ENCODE results near the gene FLOT1. TPM values are rescaled to one million over a fixed set of nuclear protein-coding genes. Genes with fewer than 3 reads are reported as not detected.

The FLOT1 gene
- total RNA-seq, 1 experiment from 2014 or later: 110 TPM

DNA sequence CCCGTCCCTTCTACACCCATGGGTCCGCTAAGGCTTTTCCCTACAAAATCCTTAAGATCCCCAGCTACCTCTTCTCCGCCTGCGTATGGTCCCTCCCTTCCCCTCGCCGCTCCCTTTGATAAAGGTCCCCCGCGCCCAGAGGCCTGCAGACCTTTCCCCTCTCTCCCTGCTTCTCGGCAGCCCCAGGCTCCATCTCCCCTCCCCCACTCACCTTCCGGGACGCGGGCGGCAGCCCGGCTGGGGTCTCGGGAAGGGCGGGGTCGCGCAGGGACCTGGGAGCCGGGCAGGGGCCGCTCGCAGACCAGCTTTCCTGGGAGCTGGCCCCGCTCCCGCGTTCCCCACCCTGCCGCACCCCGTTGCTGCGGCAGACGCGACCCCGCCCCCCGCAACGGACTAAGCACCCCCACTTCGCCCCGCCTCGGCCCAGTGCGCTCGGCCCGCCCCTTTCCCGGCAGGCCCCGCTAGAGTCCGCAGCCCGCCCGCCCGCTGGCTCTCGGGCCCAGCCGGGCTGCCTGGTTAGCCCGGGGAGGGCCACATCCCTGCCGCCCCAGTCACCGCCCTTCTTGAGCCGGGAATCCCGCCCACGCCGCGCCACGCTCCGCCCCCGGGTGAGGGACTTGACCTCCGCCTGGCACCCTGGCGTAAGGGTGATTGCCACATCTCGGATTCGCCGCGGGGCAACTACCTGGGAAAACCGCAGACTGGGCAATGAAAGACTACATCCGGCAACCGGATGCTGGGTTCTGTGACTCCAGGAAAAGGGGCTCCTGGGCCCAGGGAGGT, at the start of gene FLOT1 (continued):
- TF ChIP-seq, protein P1, sequence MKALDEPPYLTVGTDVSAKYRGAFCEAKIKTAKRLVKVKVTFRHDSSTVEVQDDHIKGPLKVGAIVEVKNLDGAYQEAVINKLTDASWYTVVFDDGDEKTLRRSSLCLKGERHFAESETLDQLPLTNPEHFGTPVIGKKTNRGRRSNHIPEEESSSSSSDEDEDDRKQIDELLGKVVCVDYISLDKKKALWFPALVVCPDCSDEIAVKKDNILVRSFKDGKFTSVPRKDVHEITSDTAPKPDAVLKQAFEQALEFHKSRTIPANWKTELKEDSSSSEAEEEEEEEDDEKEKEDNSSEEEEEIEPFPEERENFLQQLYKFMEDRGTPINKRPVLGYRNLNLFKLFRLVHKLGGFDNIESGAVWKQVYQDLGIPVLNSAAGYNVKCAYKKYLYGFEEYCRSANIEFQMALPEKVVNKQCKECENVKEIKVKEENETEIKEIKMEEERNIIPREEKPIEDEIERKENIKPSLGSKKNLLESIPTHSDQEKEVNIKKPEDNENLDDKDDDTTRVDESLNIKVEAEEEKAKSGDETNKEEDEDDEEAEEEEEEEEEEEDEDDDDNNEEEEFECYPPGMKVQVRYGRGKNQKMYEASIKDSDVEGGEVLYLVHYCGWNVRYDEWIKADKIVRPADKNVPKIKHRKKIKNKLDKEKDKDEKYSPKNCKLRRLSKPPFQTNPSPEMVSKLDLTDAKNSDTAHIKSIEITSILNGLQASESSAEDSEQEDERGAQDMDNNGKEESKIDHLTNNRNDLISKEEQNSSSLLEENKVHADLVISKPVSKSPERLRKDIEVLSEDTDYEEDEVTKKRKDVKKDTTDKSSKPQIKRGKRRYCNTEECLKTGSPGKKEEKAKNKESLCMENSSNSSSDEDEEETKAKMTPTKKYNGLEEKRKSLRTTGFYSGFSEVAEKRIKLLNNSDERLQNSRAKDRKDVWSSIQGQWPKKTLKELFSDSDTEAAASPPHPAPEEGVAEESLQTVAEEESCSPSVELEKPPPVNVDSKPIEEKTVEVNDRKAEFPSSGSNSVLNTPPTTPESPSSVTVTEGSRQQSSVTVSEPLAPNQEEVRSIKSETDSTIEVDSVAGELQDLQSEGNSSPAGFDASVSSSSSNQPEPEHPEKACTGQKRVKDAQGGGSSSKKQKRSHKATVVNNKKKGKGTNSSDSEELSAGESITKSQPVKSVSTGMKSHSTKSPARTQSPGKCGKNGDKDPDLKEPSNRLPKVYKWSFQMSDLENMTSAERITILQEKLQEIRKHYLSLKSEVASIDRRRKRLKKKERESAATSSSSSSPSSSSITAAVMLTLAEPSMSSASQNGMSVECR (CRISPR knock-in tag; IDR thresholded peaks at IDR 0.05; ENCODE audit: borderline replicate concordance): peak; percentile 83
- TF ChIP-seq, protein P2, sequence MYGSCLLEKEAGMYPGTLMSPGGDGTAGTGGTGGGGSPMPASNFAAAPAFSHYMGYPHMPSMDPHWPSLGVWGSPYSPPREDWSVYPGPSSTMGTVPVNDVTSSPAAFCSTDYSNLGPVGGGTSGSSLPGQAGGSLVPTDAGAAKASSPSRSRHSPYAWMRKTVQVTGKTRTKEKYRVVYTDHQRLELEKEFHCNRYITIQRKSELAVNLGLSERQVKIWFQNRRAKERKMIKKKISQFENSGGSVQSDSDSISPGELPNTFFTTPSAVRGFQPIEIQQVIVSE (CRISPR knock-in tag; IDR thresholded peaks at IDR 0.05; ENCODE audit: borderline replicate concordance): no peak; the same call in 1 of the 2 replicates
- 0 out of 2 replicates have a peak, but pooled peaks have one; percentile 57 for TF ChIP-seq PRRX2 (CRISPR knock-in tag; IDR thresholded peaks at IDR 0.05)
- no peak; the same call in 1 of the 2 replicates for TF ChIP-seq ZNF263 (CRISPR knock-in tag; IDR thresholded peaks at IDR 0.05; ENCODE audit: low read depth)
- TF ChIP-seq IRF2 (CRISPR knock-in tag; IDR thresholded peaks at IDR 0.05; ENCODE audit: borderline replicate concordance, low read depth): no peak; the same call in 1 of the 2 replicates
- TF ChIP-seq ZNF317 (CRISPR knock-in tag; IDR thresholded peaks at IDR 0.05; ENCODE audit: borderline replicate concordance, low read depth): 0 out of 2 replicates have a peak, but pooled peaks have one; percentile 4
- TF ChIP-seq GTF2I (CRISPR knock-in tag; conservative IDR thresholded peaks at IDR 0.05): no peak
- TF ChIP-seq ZNF396 (CRISPR knock-in tag; IDR thresholded peaks at IDR 0.05; ENCODE audit: borderline replicate concordance): no peak
- TF ChIP-seq MXD4 (CRISPR knock-in tag; IDR thresholded peaks at IDR 0.05; ENCODE audit: borderline replicate concordance): no peak
- TF ChIP-seq, protein P3, sequence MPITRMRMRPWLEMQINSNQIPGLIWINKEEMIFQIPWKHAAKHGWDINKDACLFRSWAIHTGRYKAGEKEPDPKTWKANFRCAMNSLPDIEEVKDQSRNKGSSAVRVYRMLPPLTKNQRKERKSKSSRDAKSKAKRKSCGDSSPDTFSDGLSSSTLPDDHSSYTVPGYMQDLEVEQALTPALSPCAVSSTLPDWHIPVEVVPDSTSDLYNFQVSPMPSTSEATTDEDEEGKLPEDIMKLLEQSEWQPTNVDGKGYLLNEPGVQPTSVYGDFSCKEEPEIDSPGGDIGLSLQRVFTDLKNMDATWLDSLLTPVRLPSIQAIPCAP (CRISPR knock-in tag; IDR thresholded peaks at IDR 0.05): no peak
- TF ChIP-seq, protein P4, sequence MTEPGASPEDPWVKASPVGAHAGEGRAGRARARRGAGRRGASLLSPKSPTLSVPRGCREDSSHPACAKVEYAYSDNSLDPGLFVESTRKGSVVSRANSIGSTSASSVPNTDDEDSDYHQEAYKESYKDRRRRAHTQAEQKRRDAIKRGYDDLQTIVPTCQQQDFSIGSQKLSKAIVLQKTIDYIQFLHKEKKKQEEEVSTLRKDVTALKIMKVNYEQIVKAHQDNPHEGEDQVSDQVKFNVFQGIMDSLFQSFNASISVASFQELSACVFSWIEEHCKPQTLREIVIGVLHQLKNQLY (CRISPR knock-in tag; IDR thresholded peaks at IDR 0.05): no peak
- TF ChIP-seq, protein P5, sequence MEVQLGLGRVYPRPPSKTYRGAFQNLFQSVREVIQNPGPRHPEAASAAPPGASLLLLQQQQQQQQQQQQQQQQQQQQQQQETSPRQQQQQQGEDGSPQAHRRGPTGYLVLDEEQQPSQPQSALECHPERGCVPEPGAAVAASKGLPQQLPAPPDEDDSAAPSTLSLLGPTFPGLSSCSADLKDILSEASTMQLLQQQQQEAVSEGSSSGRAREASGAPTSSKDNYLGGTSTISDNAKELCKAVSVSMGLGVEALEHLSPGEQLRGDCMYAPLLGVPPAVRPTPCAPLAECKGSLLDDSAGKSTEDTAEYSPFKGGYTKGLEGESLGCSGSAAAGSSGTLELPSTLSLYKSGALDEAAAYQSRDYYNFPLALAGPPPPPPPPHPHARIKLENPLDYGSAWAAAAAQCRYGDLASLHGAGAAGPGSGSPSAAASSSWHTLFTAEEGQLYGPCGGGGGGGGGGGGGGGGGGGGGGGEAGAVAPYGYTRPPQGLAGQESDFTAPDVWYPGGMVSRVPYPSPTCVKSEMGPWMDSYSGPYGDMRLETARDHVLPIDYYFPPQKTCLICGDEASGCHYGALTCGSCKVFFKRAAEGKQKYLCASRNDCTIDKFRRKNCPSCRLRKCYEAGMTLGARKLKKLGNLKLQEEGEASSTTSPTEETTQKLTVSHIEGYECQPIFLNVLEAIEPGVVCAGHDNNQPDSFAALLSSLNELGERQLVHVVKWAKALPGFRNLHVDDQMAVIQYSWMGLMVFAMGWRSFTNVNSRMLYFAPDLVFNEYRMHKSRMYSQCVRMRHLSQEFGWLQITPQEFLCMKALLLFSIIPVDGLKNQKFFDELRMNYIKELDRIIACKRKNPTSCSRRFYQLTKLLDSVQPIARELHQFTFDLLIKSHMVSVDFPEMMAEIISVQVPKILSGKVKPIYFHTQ (CRISPR knock-in tag; IDR thresholded peaks at IDR 0.05): peak; percentile 17; the same call in 1 of the 2 replicates
- 0 out of 2 replicates have a peak, but pooled peaks have one; percentile 66 for TF ChIP-seq ETV6 (CRISPR knock-in tag; IDR thresholded peaks at IDR 0.05)
- TF ChIP-seq SP1 (CRISPR knock-in tag; conservative IDR thresholded peaks at IDR 0.05): peak; percentile 94

DNA sequence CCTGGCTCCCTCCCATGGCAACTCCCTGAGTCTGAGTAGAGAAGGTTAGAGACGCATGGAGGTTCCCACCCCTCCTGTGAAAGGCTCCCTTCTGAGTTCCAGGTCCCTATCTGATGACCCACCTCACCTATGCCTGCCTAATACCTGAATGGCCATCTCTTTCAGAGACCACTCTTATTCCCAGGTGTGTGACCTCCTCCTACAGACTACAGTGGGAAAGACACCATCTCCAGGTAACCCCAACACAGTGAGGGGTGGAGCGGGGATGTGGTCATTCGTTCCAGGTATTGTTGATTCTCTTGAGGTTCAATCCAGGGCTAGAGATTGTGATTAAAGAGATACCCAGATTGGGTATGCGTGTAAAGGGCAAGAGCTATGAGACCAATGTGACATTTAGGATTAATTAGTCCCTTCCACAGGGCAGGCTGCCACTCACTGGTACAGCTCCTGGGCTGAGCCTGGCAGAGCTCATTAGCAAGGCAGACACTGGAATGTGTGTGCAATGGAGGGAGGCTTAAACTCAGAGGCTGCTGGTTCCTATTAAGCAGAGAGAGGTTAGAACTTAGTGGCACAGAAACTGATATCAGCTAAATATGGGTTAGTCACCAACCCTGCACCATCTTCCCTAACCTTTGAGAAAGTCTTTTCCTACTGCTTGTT, 48.4 kb upstream of the FLOT1 start:
- DNase-seq (ENCODE audit: low spot score): no peak
- peak; percentile 48 for ATAC-seq
- ChIA-PET POLR2A (no interaction called here), CTCF (no interaction called here)
- Mint-ChIP-seq H3K27ac (no peak overlapping the region), H3K4me3 (no peak overlapping the region), H3K27me3 (ENCODE audit: low read depth) (peaks cover 35% of the 10 kb centered on the region), H3K9me3 (no peaks in the 10 kb centered on the region), H3K36me3 (no peaks in the 10 kb centered on the region), H3K4me1 (peaks cover 6% of the 10 kb centered on the region; the same call in 1 of the 2 replicates)
- TF ChIP-seq, protein P6, sequence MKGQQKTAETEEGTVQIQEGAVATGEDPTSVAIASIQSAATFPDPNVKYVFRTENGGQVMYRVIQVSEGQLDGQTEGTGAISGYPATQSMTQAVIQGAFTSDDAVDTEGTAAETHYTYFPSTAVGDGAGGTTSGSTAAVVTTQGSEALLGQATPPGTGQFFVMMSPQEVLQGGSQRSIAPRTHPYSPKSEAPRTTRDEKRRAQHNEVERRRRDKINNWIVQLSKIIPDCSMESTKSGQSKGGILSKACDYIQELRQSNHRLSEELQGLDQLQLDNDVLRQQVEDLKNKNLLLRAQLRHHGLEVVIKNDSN (CRISPR knock-in tag; IDR thresholded peaks at IDR 0.05): no peak
- TF ChIP-seq, protein P7, sequence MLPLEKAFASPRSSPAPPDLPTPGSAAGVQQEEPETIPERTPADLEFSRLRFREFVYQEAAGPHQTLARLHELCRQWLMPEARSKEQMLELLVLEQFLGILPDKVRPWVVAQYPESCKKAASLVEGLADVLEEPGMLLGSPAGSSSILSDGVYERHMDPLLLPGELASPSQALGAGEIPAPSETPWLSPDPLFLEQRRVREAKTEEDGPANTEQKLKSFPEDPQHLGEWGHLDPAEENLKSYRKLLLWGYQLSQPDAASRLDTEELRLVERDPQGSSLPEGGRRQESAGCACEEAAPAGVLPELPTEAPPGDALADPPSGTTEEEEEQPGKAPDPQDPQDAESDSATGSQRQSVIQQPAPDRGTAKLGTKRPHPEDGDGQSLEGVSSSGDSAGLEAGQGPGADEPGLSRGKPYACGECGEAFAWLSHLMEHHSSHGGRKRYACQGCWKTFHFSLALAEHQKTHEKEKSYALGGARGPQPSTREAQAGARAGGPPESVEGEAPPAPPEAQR (CRISPR knock-in tag; IDR thresholded peaks at IDR 0.05): no peak
- TF ChIP-seq, protein P5 (CRISPR knock-in tag; IDR thresholded peaks at IDR 0.05): no peak
- TF ChIP-seq, protein P8, sequence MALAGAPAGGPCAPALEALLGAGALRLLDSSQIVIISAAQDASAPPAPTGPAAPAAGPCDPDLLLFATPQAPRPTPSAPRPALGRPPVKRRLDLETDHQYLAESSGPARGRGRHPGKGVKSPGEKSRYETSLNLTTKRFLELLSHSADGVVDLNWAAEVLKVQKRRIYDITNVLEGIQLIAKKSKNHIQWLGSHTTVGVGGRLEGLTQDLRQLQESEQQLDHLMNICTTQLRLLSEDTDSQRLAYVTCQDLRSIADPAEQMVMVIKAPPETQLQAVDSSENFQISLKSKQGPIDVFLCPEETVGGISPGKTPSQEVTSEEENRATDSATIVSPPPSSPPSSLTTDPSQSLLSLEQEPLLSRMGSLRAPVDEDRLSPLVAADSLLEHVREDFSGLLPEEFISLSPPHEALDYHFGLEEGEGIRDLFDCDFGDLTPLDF (CRISPR knock-in tag; IDR thresholded peaks at IDR 0.05): no peak

Measured in WTC11 (cell line).